Activated T-cell treated with anti-CD3 and anti-CD28 coated beads, Interleukin-2, amount 50 U/mL, for 72 hours (primary cell): ENCODE results near the gene YPEL2. TPM values are rescaled to one million over a fixed set of nuclear protein-coding genes. Genes with fewer than 3 reads are reported as not detected.

ENCODE experiments used
- ATAC-seq, 2 donors: fragments of 150-1000 bp; cut with Tn5 transposase; replicated peaks in 1 of 2; 2 replicates each; pipeline ENCODE4 v1.10.0; 2021; ENCODE audit warnings: moderate library complexity in 2 of 2, mild to moderate bottlenecking in 1 of 2
- DNase-seq, 2 donors: peaks; one replicate each; pipeline ENCODE4 v3.0.0; 2021 to 2022; ENCODE audit warnings: mixed read lengths in 1 of 2
- H3K27ac Mint-ChIP-seq: one replicate; pipeline ENCODE4 v1.8.0; 2022; ENCODE audit warnings: mild to moderate bottlenecking, moderate library complexity, mixed read lengths
- H3K27me3 Mint-ChIP-seq: one replicate; pipeline ENCODE4 v1.8.0; 2022; ENCODE audit warnings: low read depth, mixed read lengths
- H3K36me3 Mint-ChIP-seq, 2 donors: one replicate each; pipeline ENCODE4 v1.8.0; 2022; ENCODE audit warnings: mixed read lengths in 2 of 2, mild to moderate bottlenecking in 1 of 2; ENCODE audit not compliant: insufficient read depth in 2 of 2
- H3K4me1 Mint-ChIP-seq: one replicate; pipeline ENCODE4 v1.8.0; 2022; ENCODE audit warnings: low read depth, mixed read lengths
- H3K4me3 Mint-ChIP-seq, 2 donors: one replicate each; pipeline ENCODE4 v1.8.0; 2022; ENCODE audit warnings: mild to moderate bottlenecking in 2 of 2, mixed read lengths in 2 of 2, moderate library complexity in 2 of 2
- H3K9me3 Mint-ChIP-seq, 2 donors: one replicate each; pipeline ENCODE4 v1.8.0; 2022; ENCODE audit warnings: mixed read lengths in 2 of 2
- total RNA-seq, 2 donors: library from RNA; stranded (reverse); gene quantifications; one replicate each; pipeline ENCODE4 v1.2.3, GENCODE V29; 2022

Gene YPEL2
- total RNA-seq, 2 donors from 2014 or later: 13.4 to 18.9 TPM

GRCh38 chr17:59368218-59368857 lies 36.9 kb downstream of the YPEL2 start:
- Mint-ChIP-seq H3K4me1 (peaks cover 83% of the 10 kb centered on the region), H3K27me3 (no peaks in the 10 kb centered on the region), H3K9me3 (no peaks in the 10 kb centered on the region), H3K27ac (no peak overlapping the region), H3K4me3 (no peak overlapping the region), H3K36me3 (peaks cover 0 to 3% of the 10 kb centered on the region in 2 donors)
- no peak for ATAC-seq
- DNase-seq: no peak

- ATAC-seq: no peak
- DNase-seq: no peak
- Mint-ChIP-seq H3K9me3 (peaks cover 0 to under 1% of the 10 kb centered on the region in 2 donors), H3K4me1 (peaks cover 83% of the 10 kb centered on the region), H3K36me3 (peaks cover 0 to 2% of the 10 kb centered on the region in 2 donors), H3K27ac (no peak overlapping the region), H3K27me3 (no peaks in the 10 kb centered on the region), H3K4me3 (no peak overlapping the region)
Observed at GRCh38 chr17:59369031-59369975, 37.8 kb downstream of the YPEL2 start.

- ATAC-seq (no peak), DNase-seq (no peak)
- Mint-ChIP-seq H3K9me3 (peaks cover 0 to 2% of the 10 kb centered on the region in 2 donors), H3K27ac (peak overlapping the region; percentile 38), H3K4me3 (no peak overlapping the region), H3K36me3 (peaks cover 0 to 2% of the 10 kb centered on the region in 2 donors), H3K4me1 (peaks cover 83% of the 10 kb centered on the region), H3K27me3 (no peaks in the 10 kb centered on the region)
Observed at GRCh38 chr17:59370593-59371299, 39.3 kb downstream of the YPEL2 start.

GRCh38 chr17:59371416-59372100 lies 40.1 kb downstream of the YPEL2 start:
- Mint-ChIP-seq H3K27ac (peak overlapping the region; percentile 79), H3K9me3 (peaks cover 0 to 2% of the 10 kb centered on the region in 2 donors), H3K27me3 (no peaks in the 10 kb centered on the region), H3K4me1 (peaks cover 83% of the 10 kb centered on the region), H3K4me3 (peak overlapping the region in 1 of 2 donors; percentile 67), H3K36me3 (peaks cover 0 to 2% of the 10 kb centered on the region in 2 donors)
- ATAC-seq: no peak
- DNase-seq: no peak

GRCh38 chr17:59372138-59372751 lies 40.8 kb downstream of the YPEL2 start:
- H3K36me3 Mint-ChIP-seq: peaks cover 0 to 2% of the 10 kb centered on the region in 2 donors
- peak overlapping the region; percentile 7 to 67 for H3K4me3 Mint-ChIP-seq
- peaks cover 80% of the 10 kb centered on the region for H3K4me1 Mint-ChIP-seq
- no peaks in the 10 kb centered on the region for H3K27me3 Mint-ChIP-seq
- DNase-seq (no peak), ATAC-seq (peak; percentile 28 to 54)
- H3K9me3 Mint-ChIP-seq: peaks cover 0 to 2% of the 10 kb centered on the region in 2 donors
- peak overlapping the region; percentile 79 for H3K27ac Mint-ChIP-seq

GRCh38 chr17:59373882-59374495 lies 42.5 kb downstream of the YPEL2 start:
- peak overlapping the region; percentile 97 for H3K27ac Mint-ChIP-seq
- H3K27me3 Mint-ChIP-seq: no peaks in the 10 kb centered on the region
- H3K9me3 Mint-ChIP-seq: peaks cover 0 to 2% of the 10 kb centered on the region in 2 donors
- DNase-seq: no peak
- peaks cover 0 to 2% of the 10 kb centered on the region in 2 donors for H3K36me3 Mint-ChIP-seq
- ATAC-seq: peak; percentile 29 to 56
- peaks cover 70% of the 10 kb centered on the region for H3K4me1 Mint-ChIP-seq
- peak overlapping the region; percentile 73 to 81 for H3K4me3 Mint-ChIP-seq

- Mint-ChIP-seq H3K27ac (peak overlapping the region; percentile 97), H3K4me1 (peaks cover 73% of the 10 kb centered on the region), H3K27me3 (no peaks in the 10 kb centered on the region), H3K36me3 (peaks cover 0 to 2% of the 10 kb centered on the region in 2 donors), H3K4me3 (peak overlapping the region; percentile 31 to 81), H3K9me3 (peaks cover 0 to 2% of the 10 kb centered on the region in 2 donors)
- DNase-seq (no peak), ATAC-seq (no peak)
Observed at GRCh38 chr17:59374612-59375011, 43.2 kb downstream of the YPEL2 start.

GRCh38 chr17:59375857-59376256 lies 44.4 kb downstream of the YPEL2 start:
- Mint-ChIP-seq H3K27me3 (no peaks in the 10 kb centered on the region), H3K4me1 (peaks cover 73% of the 10 kb centered on the region), H3K27ac (no peak overlapping the region), H3K9me3 (peaks cover 0 to 2% of the 10 kb centered on the region in 2 donors), H3K36me3 (peaks cover 0 to 2% of the 10 kb centered on the region in 2 donors), H3K4me3 (no peak overlapping the region)
- ATAC-seq (no peak), DNase-seq (no peak)

GRCh38 chr17:59376506-59376905 lies 45.1 kb downstream of the YPEL2 start:
- no peak overlapping the region for H3K4me3 Mint-ChIP-seq
- no peaks in the 10 kb centered on the region for H3K27me3 Mint-ChIP-seq
- H3K4me1 Mint-ChIP-seq: peaks cover 73% of the 10 kb centered on the region
- ATAC-seq (no peak), DNase-seq (no peak)
- H3K36me3 Mint-ChIP-seq: peaks cover 0 to 2% of the 10 kb centered on the region in 2 donors
- peak overlapping the region; percentile 67 for H3K27ac Mint-ChIP-seq
- H3K9me3 Mint-ChIP-seq: peaks cover 0 to 2% of the 10 kb centered on the region in 2 donors

- H3K27ac Mint-ChIP-seq: no peak overlapping the region
- peaks cover 71% of the 10 kb centered on the region for H3K4me1 Mint-ChIP-seq
- H3K36me3 Mint-ChIP-seq: peaks cover 0 to 2% of the 10 kb centered on the region in 2 donors
- no peak overlapping the region for H3K4me3 Mint-ChIP-seq
- no peaks in the 10 kb centered on the region for H3K27me3 Mint-ChIP-seq
- ATAC-seq (no peak), DNase-seq (no peak)
- H3K9me3 Mint-ChIP-seq: peaks cover 0 to 2% of the 10 kb centered on the region in 2 donors
Observed at GRCh38 chr17:59377410-59377809, 46.0 kb downstream of the YPEL2 start.

- no peak for ATAC-seq
- DNase-seq: no peak
- no peaks in the 10 kb centered on the region for H3K27me3 Mint-ChIP-seq
- H3K4me1 Mint-ChIP-seq: peaks cover 59% of the 10 kb centered on the region
- H3K36me3 Mint-ChIP-seq: no peaks in the 10 kb centered on the region
- peaks cover 0 to 2% of the 10 kb centered on the region in 2 donors for H3K9me3 Mint-ChIP-seq
- H3K4me3 Mint-ChIP-seq: no peak overlapping the region
- no peak overlapping the region for H3K27ac Mint-ChIP-seq
Observed at GRCh38 chr17:59378675-59379074, 47.2 kb downstream of the YPEL2 start.

- peaks cover 41% of the 10 kb centered on the region for H3K4me1 Mint-ChIP-seq
- H3K36me3 Mint-ChIP-seq: no peaks in the 10 kb centered on the region
- no peak overlapping the region for H3K4me3 Mint-ChIP-seq
- no peak for ATAC-seq
- H3K27ac Mint-ChIP-seq: no peak overlapping the region
- no peaks in the 10 kb centered on the region for H3K9me3 Mint-ChIP-seq
- H3K27me3 Mint-ChIP-seq: no peaks in the 10 kb centered on the region
- no peak for DNase-seq
Observed at GRCh38 chr17:59380474-59380873, 49.0 kb downstream of the YPEL2 start.
